HG02938 (cell line): ENCODE results near the gene CAND2.
"Not testable (repeated sequence)": the region's sequence is repeated elsewhere in the genome, so short reads cannot be mapped to it uniquely, and the experiment has no call there.

Source experiments
- ATAC-seq: cut with Tn5 transposase; IDR thresholded peaks from one replicate; pipeline ENCODE4 v1.9.1; 2021; ENCODE audit warnings: mild to moderate bottlenecking, moderate library complexity; ENCODE audit not compliant: unreplicated experiment

CAND2 gene

DNA sequence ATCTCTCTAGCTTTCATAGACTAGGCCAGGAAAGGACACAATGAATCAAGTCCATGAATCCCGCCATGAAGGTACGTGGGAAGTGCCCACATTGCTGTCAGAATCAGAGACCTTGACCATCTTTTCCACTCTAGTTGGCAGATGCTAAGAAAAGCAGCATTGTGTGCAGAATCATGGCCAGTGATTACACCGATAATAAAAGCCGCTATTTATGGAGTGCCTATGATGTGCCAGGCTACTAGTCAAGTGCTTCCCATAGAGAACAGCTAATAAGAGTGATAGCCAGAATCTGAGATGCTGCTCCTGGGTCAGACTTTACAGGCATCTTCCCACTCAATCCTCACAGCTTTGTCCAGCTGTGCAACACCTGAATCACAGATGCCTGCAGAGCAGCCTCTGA lies 58.1 kb downstream of the CAND2 start:
- ATAC-seq, result no peak

DNA sequence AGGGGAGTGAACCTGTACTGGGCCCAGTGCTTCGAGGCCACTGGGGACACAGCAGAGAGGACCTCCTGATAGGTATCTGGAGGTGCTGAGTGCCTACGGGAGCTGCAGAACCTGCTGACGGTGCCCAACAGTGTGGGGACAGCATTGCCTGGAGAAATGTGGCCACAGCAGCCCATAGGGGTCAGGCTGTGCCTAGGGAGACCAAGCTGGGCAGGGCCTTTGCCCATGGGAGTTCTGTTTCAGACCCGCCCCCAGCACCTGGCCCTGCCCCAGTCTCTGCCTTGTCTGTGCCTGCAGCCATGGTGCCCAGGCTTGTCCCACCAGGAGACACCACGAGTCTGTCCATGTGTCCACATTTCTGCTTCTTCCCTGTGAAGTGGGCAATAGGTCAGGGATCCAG lies 60.1 kb downstream of the CAND2 start:
- ATAC-seq, result no peak

DNA sequence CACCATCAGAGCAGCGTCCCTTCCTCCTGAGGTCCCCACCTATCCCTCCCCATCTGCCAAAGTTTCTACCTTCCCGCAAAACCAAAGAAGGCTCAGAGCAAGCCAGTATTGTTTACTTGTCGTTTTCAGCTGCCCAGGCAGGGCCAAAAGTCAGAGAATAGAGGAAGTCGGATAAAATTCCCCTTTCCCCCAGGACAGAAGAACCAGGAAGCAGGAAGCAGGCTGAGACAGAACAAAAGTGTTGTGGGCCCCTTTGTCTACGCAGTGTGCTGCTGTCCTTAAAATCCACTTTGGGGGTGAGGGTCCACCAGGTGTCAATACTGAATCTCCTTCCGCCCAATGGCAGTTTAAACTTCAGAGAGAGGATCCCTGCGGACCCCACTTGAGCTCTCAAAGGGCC lies 63.4 kb downstream of the CAND2 start:
- no peak for ATAC-seq

DNA sequence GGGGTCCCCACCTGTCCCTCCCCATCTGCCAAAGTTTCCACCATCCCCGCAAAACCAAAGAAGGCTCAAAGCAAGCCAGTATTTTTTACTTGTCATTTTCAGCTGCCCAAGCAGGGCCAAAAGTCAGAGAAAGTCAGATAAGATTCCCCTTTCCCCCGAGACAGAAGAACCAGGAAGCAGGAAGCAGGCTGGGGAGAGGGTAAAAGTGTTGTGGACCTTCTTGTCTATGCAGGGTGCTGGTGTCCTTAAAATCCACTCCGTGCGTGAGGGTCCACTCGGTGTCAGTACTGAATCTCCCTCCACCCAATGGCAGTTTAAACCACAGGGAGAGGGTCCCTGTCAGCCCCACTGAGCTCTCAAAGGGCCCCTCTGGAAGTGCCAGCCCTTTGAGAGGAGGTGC lies 65.1 kb downstream of the CAND2 start:
- no peak for ATAC-seq

DNA sequence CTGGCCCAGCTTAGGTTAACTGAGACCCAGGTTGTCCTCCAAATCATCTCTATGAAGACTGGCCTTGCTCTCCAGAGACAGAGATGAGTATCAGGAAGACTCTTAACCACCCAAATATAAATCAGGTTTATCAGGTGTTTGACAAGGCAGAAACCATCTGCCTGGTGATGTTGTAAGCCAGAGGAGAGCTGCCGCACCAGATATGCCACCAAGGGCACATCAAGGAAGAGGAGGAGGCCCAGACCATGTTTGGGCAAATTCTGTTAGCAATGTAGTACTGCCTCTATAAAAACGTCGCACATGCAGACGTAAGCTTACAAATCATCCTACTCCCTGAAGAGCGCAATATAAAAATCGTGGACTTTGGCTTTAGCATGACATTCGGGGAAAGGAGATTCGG lies 65.9 kb downstream of the CAND2 start:
- no peak for ATAC-seq

DNA sequence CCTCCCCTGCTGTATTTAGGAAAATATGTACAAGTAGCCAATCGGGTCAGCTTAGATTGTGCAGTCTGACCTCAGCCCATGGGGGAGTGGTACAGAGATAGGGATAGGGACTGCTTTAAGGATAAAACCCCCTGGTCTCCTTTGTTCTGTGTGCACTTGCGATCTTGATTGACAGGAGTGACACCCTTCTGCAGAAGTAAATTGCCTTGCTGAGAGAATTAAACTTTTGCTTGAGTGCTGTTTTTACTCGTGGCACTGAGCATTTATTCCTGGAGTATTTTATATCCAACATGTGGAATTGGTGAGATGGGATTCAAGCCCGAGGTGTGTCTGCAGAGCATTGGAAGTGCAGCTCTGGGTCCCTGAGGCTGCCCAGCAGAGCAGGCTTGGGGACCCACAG lies 68.8 kb downstream of the CAND2 start:
- ATAC-seq, result no peak

DNA sequence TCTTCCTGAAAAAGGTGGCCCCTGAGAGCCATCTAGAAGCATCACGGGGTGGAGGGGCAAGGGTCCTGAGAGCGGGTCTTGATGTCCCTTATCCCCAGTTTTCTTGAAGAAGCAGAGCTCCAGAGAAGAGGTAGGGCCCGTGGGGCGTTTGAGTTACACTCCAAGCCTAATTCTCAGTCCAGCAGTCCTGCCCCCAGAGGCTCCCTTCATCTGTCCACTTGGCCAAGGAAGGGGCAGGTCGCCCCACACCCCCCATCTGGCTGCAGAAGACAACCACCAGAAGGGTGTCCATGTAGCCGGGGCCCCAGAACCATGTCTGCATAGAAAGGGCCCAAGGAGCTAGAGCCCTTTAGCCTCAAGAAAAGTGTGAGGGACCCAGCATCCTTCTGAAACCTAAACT lies 70.4 kb downstream of the CAND2 start:
- no peak for ATAC-seq

DNA sequence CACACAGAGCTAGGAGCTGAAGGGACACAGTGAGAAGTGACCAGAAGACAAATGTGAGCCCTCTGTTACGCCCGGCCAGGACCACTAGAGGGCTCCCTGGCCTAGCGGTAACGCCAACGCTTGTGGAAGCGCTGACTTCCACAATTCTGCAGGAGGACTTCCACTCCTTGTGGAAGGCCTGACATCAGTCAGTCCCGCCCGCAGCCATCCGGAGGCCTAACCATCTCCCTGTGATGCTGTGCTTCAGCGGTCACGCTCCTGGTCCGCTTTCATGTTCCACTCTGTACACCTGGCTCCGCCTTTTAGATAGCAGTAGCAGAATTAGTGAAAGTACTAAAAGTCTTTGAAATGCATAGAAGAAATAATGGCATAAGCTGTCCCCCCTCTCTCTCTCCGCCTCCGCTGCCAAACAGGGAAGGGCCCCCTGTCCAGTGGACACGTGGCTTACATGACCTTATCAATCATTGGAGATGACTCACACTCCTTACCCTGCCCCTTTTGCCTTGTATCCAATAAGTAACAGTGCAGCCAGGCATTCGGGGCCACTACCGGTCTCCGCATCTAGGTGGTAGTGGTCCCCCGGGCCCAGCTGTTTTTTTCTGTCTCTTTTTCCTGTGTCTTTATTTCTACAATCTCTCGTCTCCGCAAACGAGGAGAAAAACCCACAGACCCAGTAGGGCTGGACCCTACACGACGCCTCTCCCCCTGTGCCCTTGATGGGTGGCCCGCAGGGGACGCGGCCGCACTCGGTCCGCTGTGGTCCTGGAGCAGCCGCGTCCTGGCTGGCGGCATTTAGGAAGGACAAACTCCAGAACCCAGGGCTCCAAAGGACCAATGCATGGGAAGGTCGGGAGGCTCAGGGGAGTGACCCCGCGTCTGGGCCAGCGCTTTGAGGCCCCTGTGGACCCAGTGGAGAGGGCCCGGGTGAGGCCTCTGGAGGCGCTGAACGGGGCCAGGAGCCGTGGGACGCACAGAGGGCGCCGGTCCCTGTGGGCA lies 71.9 kb downstream of the CAND2 start:
- ATAC-seq, result peak; percentile 66

DNA sequence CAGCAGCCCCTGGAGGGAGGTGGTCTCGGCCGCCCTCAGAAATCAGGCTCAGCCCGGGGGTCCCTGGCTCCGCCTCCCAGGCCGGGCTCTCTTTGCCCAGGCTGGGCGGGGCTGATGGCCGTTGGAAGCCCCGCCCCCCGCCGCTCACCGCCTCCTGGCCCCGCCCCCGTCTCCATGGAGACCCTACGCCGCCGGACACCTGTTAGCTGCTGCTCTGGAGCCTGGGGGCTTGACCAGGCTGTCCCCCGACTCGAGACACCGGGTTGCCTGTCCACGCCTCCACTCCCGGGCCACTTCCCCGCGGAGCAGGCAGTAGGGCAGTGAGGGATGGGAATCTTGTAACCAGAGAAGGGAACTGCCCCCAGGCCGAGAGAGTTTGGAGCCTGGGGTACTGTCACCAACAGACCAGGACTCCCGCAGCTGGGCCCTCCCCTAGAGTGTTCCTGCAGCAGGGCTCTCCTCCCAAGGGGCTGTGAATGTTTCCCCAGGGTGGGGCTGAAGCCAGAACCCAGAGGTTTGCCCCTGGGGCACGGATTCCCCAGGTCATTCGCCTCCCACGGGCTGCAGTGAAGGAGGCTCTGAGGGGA lies 72.6 kb downstream of the CAND2 start:
- ATAC-seq, result no peak

DNA sequence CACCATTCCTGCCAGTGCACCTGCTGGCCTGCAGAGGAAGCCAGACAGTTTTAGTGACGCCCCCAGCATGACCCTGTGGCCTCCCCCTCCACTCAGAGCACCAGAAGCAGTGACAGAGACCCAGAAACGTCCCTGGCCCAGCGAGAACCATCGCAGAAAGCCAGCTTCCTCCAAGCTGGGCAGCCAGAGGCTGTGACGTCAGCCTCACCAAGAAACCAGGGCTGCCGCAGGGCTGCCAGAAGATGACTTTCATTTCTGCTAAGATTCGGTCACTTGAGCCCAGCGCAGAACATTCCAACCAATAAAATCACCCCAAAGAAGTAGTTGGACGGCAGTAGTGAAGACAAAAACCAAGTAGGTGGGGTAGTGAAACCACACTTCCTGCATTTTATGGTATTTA lies 74.5 kb downstream of the CAND2 start:
- no peak for ATAC-seq

DNA sequence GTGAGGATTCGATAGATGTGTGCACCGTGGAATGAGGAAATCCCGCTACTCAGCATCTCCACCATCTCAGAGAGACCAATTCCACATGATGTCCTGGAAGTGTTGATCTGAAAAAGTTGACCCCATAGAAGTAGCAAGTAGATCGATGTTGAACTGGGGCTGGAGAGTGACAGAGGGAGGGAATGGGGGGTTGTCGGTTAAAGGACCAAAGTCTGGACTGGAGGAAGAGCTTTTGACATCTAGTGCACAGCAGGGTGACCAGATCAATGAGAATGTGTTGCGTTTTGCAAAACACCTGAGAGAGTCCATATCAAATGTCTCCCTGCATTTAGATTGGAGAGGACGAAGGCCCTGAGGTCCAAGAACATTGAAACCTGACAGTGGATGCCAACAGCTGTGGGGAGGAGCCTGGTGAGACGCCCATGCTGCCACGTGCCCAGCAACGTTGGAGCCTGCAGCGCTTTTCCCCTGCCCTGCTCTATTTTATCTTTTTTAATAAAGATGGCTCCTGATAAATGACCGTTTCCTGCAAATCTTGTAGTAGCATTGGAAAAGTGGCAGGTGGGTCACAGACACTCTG lies 75.0 kb downstream of the CAND2 start:
- ATAC-seq, result no peak

DNA sequence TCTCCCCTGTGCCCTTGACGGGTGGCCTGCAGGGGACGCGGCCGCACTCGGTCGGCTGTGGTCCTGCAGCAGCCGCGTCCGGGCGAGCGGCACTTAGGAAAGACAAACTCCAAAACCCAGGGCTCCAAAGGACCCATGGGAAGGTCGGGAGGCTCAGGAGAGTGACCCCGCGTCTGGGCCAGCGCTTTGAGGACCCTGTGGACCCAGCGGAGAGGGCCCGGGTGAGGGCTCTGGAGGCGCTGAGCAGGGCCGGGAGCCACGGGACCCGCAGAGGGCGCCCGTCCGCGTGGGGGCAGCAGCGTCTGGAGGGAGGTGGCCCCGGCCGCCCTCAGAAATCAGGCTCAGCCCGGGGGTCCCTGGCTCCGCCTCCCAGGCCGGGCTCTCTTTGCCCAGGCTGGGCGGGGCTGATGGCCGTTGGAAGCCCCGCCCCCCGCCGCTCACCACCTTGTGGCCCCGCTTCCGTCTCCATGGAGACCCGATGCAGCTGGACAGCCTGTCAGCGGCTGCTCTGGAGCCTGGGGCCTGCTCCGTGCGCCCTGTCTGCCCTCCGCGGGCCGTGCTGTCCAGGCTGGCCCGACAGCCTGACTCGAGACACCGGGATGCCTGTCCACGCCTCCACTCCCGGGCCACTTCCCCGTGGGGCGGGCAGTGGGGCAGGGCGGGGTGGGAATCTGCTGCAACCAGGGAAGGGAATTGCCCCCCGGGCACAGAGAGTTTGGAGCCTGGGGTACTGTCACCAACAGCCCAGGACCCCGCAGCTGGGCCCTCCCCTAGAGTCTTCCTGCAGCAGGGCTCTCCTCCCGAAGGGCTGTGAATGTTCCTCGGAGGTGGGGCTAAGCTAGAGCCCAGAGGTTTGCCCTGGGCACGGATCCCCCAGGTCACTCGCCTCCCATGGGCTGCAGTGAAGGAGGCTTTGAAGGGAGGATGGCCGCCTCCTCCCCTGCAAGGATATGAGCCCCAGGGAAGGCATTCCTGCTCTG lies 79.7 kb downstream of the CAND2 start:
- ATAC-seq, result no peak

DNA sequence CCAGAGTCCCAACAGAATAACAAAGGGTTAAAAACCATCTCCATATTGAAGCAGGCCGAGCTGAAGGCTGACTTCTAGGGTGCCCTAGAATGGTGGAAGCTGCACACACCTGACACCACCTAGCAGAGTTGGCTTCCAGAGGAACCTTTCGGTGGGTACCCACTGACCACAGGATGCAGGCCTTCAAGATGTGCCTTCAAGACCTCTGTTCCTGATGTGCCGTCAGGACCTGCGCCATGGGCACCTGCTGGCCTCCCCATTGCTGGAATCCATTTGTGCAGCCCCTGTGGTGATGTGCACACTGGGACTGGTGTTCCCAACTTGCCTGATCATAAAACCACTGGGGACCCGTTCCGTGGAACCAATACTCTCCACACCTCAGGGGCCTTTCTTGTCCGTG lies 80.6 kb downstream of the CAND2 start:
- ATAC-seq, result no peak

DNA sequence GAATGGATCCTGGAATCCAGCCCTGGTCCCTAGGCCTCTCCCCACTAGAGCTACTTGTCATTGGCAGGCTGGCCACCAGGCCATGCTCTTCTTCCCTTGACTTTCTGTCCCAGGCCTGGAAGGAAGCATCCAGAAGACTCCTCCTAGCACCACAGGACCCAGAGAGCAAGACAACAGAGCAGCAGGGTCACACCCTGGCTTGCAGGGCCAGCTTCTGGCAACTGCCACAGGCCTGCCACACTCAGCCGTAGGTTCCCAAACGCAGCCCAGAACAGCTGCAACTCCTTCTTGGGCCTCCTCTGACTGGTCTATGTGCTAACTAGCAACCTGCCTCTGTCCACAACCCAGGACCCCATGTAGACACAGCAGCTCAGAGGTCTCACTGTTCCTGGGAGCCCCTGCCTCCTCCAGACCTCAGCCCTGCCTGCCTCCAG lies 81.7 kb downstream of the CAND2 start:
- no peak for ATAC-seq

DNA sequence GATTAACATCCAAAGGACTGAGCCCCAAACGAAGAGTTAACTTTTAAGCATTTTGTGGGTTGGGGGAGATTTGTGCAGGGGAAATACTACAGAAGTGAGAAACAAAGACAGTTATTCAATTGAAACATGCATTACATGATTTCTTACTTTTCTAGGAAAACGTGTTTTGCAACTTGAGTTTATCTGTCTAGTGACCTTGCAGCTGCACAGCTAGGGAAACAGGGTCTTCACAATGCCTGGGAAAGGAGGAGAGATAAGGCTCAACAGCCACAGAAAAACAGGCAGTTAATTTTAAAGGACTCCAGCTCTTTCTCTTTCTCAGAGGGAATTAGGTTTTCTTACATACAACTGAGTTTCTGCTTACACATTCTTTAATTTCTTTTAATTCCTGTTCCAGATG lies 82.3 kb downstream of the CAND2 start:
- ATAC-seq, result not testable (repeated sequence)

DNA sequence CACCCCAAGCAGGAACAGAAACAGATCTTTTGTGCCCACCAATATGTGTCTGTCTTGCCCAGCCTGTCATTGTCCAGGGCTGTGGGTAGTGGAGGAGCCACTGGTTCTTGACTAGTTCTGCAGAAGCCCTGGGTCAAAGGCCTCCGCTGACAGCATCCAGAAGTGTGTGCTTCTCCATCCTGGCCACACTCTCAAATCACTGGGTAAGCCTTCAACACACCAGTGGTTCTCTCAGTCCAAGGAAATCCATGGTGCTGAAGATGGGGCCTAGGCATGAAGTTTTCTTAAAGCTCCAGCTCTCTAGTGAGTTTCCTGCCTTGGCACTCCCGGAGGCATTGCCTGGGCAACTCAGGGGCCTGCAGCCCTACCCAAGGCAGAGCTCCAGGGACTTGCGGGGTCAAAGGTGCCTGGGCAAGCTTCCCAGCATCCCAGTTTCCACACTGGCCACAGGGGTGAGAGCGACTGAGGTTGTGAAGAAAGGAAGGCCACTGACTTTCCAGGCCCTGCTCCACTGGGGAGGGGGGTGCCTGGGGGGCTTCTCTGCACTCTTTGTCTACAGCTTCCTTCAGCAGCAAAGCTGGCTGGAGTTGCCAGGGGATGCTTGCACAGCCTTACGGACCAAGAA lies 82.8 kb downstream of the CAND2 start:
- ATAC-seq, result no peak

DNA sequence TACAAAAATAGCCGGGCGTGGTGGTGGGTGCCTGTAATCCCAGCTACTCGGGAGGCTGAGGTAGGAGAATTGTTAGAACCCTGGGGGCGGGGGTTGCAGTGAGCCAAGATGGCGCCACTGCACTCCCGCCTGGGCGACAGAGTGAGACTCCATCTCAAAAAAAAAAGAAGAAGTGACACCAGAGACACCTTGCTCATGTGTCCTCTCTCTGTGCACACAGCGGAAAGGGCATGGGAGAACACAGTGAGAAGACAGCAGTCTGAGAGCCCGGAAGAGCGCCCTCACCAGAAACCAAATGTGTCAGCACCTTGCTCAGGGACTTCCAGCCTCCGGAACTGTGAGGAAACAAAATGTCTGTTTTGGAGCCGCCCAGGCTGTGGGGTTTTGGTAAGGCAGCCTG lies 85.4 kb downstream of the CAND2 start:
- ATAC-seq, result peak; percentile 53

DNA sequence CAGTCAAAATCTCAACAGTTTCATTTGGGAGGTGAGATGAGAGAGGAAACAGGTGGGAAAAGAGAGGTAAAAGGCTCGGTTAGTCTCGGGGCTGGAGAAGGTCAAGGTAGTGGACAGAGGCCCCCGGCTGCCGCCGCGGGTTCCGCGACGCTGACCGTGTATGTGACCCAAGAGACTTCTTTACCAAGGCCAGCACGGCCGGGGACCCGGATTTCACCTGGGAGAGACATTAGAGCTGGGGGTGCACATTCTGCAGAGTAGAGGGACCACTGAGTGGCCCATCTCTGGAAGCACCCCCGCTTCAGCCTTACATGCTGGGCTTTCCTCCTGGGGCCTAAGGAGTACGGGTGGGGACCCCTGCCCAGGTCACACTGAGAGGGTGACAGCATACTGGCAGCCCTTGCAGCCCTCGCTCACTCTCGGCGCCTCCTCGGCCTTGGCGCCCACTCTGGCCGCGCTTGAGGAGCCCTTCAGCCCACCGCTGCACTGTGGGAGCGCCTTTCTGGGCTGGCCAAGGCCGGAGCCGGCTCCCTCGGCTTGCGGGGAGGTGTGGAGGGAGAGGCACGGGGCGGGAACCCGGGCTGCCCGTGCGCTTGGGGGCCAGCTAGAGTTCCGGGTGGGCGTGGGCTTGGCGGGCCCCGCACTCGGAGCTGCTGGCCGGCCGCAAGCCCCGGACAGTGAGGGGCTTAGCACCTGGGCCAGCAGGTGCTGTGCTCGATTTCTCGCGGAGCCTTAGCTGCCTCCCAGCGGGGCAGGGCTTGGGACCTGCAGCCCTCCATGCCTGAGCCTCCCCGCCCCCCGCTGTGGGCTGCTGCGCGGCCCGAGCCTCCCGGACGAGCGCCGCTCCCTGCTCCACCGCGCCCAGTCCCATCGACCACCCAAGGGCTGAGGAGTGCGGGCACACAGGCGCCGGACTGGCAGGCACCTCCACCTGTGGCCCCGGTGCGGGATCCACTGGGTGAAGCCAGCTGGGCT lies 86.1 kb downstream of the CAND2 start:
- ATAC-seq, result no peak

DNA sequence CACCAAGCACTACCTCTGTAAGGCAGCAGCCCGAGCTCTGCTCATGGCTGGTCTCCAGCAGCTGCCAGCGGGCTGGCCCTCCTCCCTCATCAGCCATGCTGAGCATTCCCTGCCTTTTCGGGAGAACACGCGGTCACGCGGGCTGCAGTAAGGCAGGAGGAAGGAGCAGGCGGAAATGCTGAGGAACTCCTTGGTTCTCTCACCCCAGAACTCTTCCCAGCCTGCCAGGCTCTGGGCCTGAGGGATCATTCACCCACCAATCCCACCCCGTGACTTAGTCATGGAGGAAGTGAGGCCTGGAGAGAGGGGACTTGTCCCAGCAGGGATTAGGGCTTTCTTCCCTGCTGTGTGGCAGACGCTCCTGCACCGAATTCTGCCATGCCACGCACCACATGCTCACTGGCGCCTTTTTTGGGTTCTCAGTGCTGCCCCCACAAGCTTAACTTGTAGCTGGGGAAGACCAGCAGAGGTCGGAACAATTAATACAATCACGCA lies 87.8 kb downstream of the CAND2 start:
- ATAC-seq, result no peak
